ENCODE measurements around the gene MYO10. TPM values are rescaled to one million over a fixed set of nuclear protein-coding genes. Genes with fewer than 3 reads are reported as not detected.

The MYO10 gene
- total RNA-seq, 1 experiment from 2014 or later: 202 TPM

- Histone ChIP-seq H3K27me3 (replicated peaks; ENCODE audit: insufficient read depth, low read depth, low read length, poor library complexity) (no peaks in the 10 kb centered on the region), H3K36me3 (ENCODE audit: insufficient read depth, low read length, poor library complexity, severe bottlenecking) (no peaks in the 10 kb centered on the region), H3K9me3 (ENCODE audit: low read depth, low read length, poor library complexity, severe bottlenecking) (no peaks in the 10 kb centered on the region), H3K4me1 (ENCODE audit: insufficient read depth, low read length, poor library complexity, severe bottlenecking) (peaks cover 10% of the 10 kb centered on the region), H3K27ac (ENCODE audit: low read depth, low read length, poor library complexity, severe bottlenecking) (no peak overlapping the region), H3K4me3 (ENCODE audit: low read depth, low read length, poor library complexity, severe bottlenecking) (no peak overlapping the region)
- ChIA-PET CTCF (no interaction called here), POLR2A (ENCODE audit: low non-redundant PET) (no interaction called here)
- BruUV-seq (replicated peaks): no TSS peak
- peak; percentile 25 for DNase-seq (ENCODE audit: low spot score)
- TF ChIP-seq EZH2 (IDR thresholded peaks at IDR 0.05; ENCODE audit: borderline replicate concordance, low read depth, low read length, poor library complexity, severe bottlenecking) (no peak), CTCF (conservative IDR thresholded peaks at IDR 0.05; ENCODE audit: low read depth, low read length) (no peak)
- intact Hi-C loops (cut with micrococcal nuclease; ENCODE audit: unreplicated experiment): no loop called here
Observed at GRCh38 chr5:16618138-16618897, 317.8 kb downstream of the MYO10 start.

GRCh38 chr5:16617274-16617968, 318.7 kb downstream of the MYO10 start:
- peaks cover 10% of the 10 kb centered on the region for H3K4me1 ChIP-seq (ENCODE audit: insufficient read depth, low read length, poor library complexity, severe bottlenecking)
- ChIA-PET POLR2A (ENCODE audit: low non-redundant PET) (no interaction called here), CTCF (no interaction called here)
- H3K9me3 ChIP-seq (ENCODE audit: low read depth, low read length, poor library complexity, severe bottlenecking): no peaks in the 10 kb centered on the region
- no peaks in the 10 kb centered on the region for H3K27me3 ChIP-seq (replicated peaks; ENCODE audit: insufficient read depth, low read depth, low read length, poor library complexity)
- intact Hi-C loops (cut with micrococcal nuclease; ENCODE audit: unreplicated experiment): no loop called here
- BruUV-seq (replicated peaks): no TSS peak
- no peak overlapping the region for H3K27ac ChIP-seq (ENCODE audit: low read depth, low read length, poor library complexity, severe bottlenecking)
- DNase-seq (ENCODE audit: low spot score): no peak
- peak overlapping the region; percentile 61 for H3K4me3 ChIP-seq (ENCODE audit: low read depth, low read length, poor library complexity, severe bottlenecking)
- TF ChIP-seq EZH2 (IDR thresholded peaks at IDR 0.05; ENCODE audit: borderline replicate concordance, low read depth, low read length, poor library complexity, severe bottlenecking): no peak
- TF ChIP-seq CTCF (conservative IDR thresholded peaks at IDR 0.05; ENCODE audit: low read depth, low read length): no peak
- no peaks in the 10 kb centered on the region for H3K36me3 ChIP-seq (ENCODE audit: insufficient read depth, low read length, poor library complexity, severe bottlenecking)

- TF ChIP-seq EZH2 (IDR thresholded peaks at IDR 0.05; ENCODE audit: borderline replicate concordance, low read depth, low read length, poor library complexity, severe bottlenecking) (no peak), CTCF (conservative IDR thresholded peaks at IDR 0.05; ENCODE audit: low read depth, low read length) (no peak)
- intact Hi-C loops (cut with micrococcal nuclease; ENCODE audit: unreplicated experiment): no loop called here
- no peak within 1 kb of the TSS for H3K27ac ChIP-seq (ENCODE audit: low read depth, low read length, poor library complexity, severe bottlenecking)
- peak within 1 kb of the TSS; percentile 61 for H3K4me3 ChIP-seq (ENCODE audit: low read depth, low read length, poor library complexity, severe bottlenecking)
- BruUV-seq (replicated peaks): no TSS peak
- no peaks in the 10 kb centered on the region for H3K9me3 ChIP-seq (ENCODE audit: low read depth, low read length, poor library complexity, severe bottlenecking)
- peaks cover 10% of the 10 kb centered on the region for H3K4me1 ChIP-seq (ENCODE audit: insufficient read depth, low read length, poor library complexity, severe bottlenecking)
- CTCF ChIA-PET: no interaction called here
- POLR2A ChIA-PET (ENCODE audit: low non-redundant PET): no interaction called here
- no peaks in the 10 kb centered on the region for H3K36me3 ChIP-seq (ENCODE audit: insufficient read depth, low read length, poor library complexity, severe bottlenecking)
- H3K27me3 ChIP-seq (replicated peaks; ENCODE audit: insufficient read depth, low read depth, low read length, poor library complexity): no peaks in the 10 kb centered on the region
- DNase-seq (ENCODE audit: low spot score): peak; percentile 69
Observed at GRCh38 chr5:16616536-16617273, 319.4 kb downstream of the MYO10 start, which contains the start of gene RETREG1. TSS of gene RETREG1 (minus strand) at chr5:16616997. CDS start at chr5:16616971, 26 bp downstream.

All from A673 (cell line).